Large intestine (tissue), 3 donors: ENCODE data around the gene TRAF3IP1. TPM values are rescaled to one million over a fixed set of nuclear protein-coding genes. Genes with fewer than 3 reads are reported as not detected.
"Not testable (repeated sequence)": the region's sequence is repeated elsewhere in the genome, so short reads cannot be mapped to it uniquely, and the experiment has no call there.

Experiments
- DNase-seq, 2 donors: peaks; one replicate each; pipeline versions ENCODE4 v3.0.0 to v3.0.0-alpha.2; 2013
- H3K27ac ChIP-seq: one replicate; pipeline ENCODE4 v1.5.1; 2013; ENCODE audit warnings: low read length
- H3K27me3 ChIP-seq: 2 replicates; pipeline ENCODE4 v1.6.1; 2013; ENCODE audit warnings: low read length; ENCODE audit not compliant: control insufficient read depth, insufficient read depth
- H3K36me3 ChIP-seq: 2 replicates; pipeline ENCODE4 v1.6.1; 2013; ENCODE audit warnings: low read length; ENCODE audit not compliant: control insufficient read depth, insufficient read depth
- H3K4me1 ChIP-seq: one replicate; pipeline ENCODE4 v1.6.1; 2013; ENCODE audit warnings: low read length; ENCODE audit not compliant: control insufficient read depth, insufficient read depth
- H3K4me3 ChIP-seq: one replicate; pipeline ENCODE4 v1.5.1; 2013; ENCODE audit warnings: low read length
- H3K9me3 ChIP-seq: one replicate; pipeline ENCODE4 v1.6.1; 2013; ENCODE audit warnings: mild to moderate bottlenecking, low read depth, low read length, moderate library complexity; ENCODE audit not compliant: control insufficient read depth
- WGBS: methylation state at CpG from one replicate; pipeline ENCODE4 v1.1.5; 2013; ENCODE audit warnings: low lambda C conversion rate; ENCODE audit not compliant: insufficient coverage; 5-methylcytosine and 5-hydroxymethylcytosine counted together
- polyA plus RNA-seq: library from polyadenylated mRNA; unstranded; fragments of 120-200 nt; gene quantifications from one replicate; pipeline ENCODE4 v1.2.1, GENCODE V29; 2013

The TRAF3IP1 gene
- polyA plus RNA-seq, 1 donor: 10.6 TPM

DNA sequence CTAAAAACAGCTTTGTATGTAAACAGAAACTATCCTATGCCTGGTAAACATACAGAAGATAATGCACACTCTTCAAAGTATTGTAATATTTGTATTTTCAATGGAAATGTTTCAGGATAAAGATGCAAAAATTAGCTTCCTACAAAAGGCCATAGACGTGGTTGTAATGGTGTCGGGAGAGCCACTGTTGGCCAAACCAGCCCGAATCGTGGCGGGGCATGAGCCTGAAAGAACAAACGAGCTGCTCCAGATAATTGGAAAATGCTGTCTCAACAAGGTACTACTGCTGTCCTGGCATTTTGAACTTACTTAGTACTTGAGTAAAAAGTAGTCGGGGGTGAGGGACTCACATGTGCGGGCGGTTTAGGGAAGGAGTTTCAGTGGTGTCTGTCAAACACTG lies 5.4 kb downstream of the TRAF3IP1 start:
- WGBS: no CpG with 5 or more reads among the region's 9 CpGs
- Histone ChIP-seq H3K27me3 (no peaks in the 10 kb centered on the region), H3K9me3 (peaks cover 4% of the 10 kb centered on the region), H3K4me1 (peaks cover 5% of the 10 kb centered on the region), H3K27ac (no peak overlapping the region), H3K36me3 (peaks cover 46% of the 10 kb centered on the region), H3K4me3 (no peak overlapping the region)
- DNase-seq: no peak

DNA sequence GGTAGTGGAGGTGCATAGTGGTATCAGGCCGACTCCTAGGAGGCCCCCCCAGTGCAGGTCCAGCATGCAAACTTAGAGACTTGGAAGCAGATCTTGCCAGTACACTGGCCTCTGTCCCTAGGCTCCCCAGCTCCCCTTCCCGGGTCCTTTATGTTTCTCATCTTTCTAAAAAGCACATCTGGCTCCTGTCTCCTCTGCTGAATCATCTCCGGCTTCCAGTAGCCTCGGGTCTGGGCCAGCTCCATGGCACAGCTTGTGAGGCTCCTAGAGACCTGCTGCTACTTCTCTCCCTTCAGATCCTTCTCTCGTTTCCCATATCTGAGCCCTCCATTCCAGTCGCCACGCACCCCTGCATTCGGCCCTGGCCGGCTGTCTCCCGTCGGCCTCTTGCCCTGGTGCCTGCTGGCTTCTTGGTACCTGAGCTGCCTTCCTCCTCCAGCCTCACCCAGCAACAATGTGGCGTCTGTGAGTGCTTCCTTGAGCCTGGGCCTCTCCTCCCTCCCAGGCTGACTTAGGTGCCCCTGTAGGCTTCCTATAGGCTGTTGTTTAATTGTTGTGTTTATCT lies 6.6 kb downstream of the TRAF3IP1 start:
- H3K36me3 ChIP-seq: peaks cover 50% of the 10 kb centered on the region
- H3K4me1 ChIP-seq: no peaks in the 10 kb centered on the region
- no peak overlapping the region for H3K4me3 ChIP-seq
- no CpG with 5 or more reads among the region's 12 CpGs for WGBS
- H3K27me3 ChIP-seq: no peaks in the 10 kb centered on the region
- DNase-seq: no peak
- peaks cover 4% of the 10 kb centered on the region for H3K9me3 ChIP-seq
- H3K27ac ChIP-seq: no peak overlapping the region

DNA sequence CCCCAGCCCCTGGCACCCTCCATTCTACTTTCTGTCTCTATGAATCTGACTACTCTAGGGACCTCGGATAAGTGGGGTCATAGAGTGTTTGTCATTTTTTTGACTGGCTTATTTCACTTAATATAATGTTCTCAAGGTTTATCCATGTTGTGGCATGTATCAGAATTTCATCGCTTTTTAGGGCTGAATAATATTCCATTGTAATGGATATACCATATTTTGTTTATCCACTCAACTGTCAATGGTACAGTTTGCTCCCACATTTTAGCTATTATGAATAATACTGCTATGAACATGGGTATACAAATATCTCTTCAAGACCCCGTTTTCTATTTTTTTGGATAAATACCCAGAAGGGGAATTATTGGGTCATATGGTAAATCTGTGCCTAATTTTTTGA lies 7.4 kb downstream of the TRAF3IP1 start:
- no peaks in the 10 kb centered on the region for H3K4me1 ChIP-seq
- H3K36me3 ChIP-seq: peaks cover 50% of the 10 kb centered on the region
- H3K9me3 ChIP-seq: peaks cover 4% of the 10 kb centered on the region
- H3K27me3 ChIP-seq: no peaks in the 10 kb centered on the region
- no peak overlapping the region for H3K4me3 ChIP-seq
- DNase-seq: no peak
- WGBS: 100% methylated on average over 1 of the region's 3 CpGs
- no peak overlapping the region for H3K27ac ChIP-seq

DNA sequence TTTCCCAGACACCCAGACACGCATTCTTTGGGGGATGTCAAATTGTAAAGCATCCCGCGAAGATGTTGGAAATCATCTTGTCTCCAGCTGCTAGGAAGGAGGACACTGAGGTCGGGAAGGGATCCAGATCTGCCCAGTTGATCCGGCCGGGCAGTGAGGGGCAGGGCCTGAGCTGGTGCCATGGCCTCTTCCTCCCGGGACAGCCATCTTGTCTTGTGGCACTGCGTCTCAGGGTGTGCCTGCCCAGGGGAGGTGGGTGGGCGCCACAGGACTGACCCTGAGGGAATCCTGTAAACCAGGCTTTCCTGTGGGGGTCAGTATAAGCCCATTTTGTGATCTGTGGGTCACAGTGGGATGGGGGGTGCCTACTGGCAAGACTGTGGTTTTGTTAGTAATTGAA lies 10.1 kb downstream of the TRAF3IP1 start:
- peaks cover 50% of the 10 kb centered on the region for H3K36me3 ChIP-seq
- WGBS: no CpG with 5 or more reads among the region's 9 CpGs
- DNase-seq: no peak
- peaks cover 4% of the 10 kb centered on the region for H3K9me3 ChIP-seq
- no peaks in the 10 kb centered on the region for H3K27me3 ChIP-seq
- no peak overlapping the region for H3K4me3 ChIP-seq
- no peak overlapping the region for H3K27ac ChIP-seq
- H3K4me1 ChIP-seq: no peaks in the 10 kb centered on the region

DNA sequence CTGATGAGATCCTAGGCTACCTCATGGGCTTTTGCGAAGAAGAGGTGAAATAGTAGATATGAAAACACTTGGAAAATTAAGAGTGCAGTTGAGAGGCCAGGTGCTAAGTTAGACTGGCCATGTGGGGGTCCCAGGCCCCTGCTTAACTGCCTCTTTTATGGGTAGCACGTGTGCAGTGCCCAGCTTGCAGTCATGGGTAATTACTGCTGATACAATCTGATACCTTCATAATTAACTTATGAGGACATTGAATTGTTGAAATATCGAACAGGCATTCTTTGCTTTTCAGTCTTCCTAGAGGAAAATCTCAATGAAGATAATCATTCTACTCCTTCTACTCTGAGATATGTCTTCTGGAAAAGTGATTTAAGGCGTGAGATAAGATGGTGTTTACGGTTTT lies 11.6 kb downstream of the TRAF3IP1 start:
- DNase-seq: no peak
- no peaks in the 10 kb centered on the region for H3K4me1 ChIP-seq
- peaks cover 42% of the 10 kb centered on the region for H3K36me3 ChIP-seq
- WGBS: no CpG with 5 or more reads among the region's 5 CpGs
- no peak overlapping the region for H3K4me3 ChIP-seq
- no peak overlapping the region for H3K27ac ChIP-seq
- peaks cover 2% of the 10 kb centered on the region for H3K9me3 ChIP-seq
- no peaks in the 10 kb centered on the region for H3K27me3 ChIP-seq

DNA sequence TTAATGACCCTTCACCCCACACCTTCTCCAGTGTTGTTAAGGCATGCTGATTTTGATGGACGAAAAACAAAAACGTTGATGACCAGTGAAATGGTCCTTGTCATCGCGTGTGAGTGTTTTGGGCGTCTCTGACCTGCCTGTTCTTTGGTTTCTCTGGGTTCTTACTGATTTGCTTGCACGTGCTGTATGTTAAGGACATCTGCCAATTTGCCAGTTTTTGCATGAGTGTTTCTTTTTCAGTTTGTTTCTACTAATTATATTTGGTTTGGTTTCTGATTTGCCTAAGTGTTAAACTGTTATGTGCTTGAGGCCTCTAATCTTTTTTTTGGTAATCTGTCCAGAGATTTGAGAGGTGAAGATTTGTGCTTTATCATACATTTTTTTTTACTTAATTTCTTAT lies 14.6 kb downstream of the TRAF3IP1 start:
- Histone ChIP-seq H3K27ac (no peak overlapping the region), H3K36me3 (peaks cover 31% of the 10 kb centered on the region), H3K4me3 (no peak overlapping the region), H3K4me1 (no peaks in the 10 kb centered on the region), H3K9me3 (no peaks in the 10 kb centered on the region), H3K27me3 (no peaks in the 10 kb centered on the region)
- no CpG with 5 or more reads among the region's 6 CpGs for WGBS
- DNase-seq: no peak

DNA sequence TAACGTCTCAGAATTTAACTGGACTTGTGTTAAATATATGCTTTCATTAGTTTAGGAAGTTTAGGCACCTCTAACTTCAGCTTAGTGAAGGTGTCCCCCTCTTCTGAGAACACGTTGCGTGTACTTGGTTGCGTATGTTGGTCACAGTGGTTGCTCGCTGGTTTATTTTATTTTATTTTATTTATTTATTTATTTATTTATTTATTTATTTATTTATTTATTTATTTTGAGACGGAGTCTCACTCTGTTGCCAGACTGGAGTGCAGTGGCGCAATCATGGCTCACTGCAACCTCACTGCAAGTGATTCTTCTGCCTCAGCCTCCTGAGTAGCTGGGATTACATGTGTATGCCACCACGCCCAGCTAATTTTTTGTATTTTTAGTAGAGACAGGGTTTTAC lies 15.3 kb downstream of the TRAF3IP1 start:
- H3K27ac ChIP-seq, H3K9me3 ChIP-seq, DNase-seq, H3K27me3 ChIP-seq, H3K4me1 ChIP-seq, H3K4me3 ChIP-seq: not testable (repeated sequence)
- 100% methylated on average over 2 of the region's 8 CpGs for WGBS
- peaks cover 24% of the 10 kb centered on the region for H3K36me3 ChIP-seq

DNA sequence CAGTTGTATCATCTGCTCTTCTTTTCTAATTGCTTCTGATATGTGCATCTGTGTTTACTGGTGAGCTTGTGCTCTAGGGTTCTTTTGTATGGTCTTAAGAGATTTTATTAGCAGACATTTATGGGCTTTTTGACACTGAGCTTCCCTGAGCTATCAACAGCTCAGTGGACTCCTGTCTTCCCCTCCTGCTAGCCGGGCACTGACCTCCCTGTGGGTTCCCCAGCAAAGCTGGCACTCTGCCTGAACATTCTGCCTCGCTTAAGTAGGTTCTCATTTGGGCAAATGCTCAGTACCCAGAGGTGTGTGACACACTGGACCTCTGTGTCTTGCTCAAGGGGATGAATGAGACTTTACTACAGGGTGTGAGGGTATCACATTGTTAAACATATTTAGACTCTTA lies 15.8 kb downstream of the TRAF3IP1 start:
- Histone ChIP-seq H3K4me3 (no peak overlapping the region), H3K9me3 (no peaks in the 10 kb centered on the region), H3K27me3 (no peaks in the 10 kb centered on the region), H3K4me1 (no peaks in the 10 kb centered on the region), H3K36me3 (peaks cover 24% of the 10 kb centered on the region), H3K27ac (no peak overlapping the region)
- no CpG with 5 or more reads among the region's 2 CpGs for whole genome bisulfite sequencing
- no peak for DNase-seq

DNA sequence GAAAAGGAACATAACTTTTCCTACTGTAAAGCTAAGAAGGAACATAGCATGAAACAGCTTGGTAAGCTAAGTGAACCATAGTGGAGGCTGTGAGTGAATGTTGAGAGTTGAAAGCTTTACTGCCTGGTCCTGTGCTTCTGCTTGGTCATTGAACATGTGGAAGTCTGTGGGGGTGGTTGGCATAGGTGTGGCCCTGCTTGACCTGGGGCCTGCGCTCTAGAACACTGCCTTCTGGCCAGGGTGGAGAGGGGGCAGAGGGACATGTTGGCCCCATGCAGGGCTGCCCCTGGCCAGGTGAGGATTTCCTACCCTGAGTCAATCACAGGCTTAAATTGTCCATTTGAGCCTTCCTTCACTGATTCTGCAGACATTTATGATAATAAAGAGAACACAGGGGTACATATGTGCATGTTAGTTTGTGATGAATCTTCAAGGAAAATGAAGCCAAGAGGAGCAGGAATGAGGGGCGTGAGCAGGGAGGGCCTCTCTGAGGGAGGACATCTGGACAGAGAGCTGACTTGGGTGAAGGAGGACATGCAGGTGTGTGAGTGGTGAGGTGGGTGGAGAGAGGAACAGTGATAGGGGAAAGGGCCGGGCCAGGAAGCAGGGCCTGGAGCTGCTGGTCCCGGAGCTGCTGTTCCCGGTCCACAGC lies 16.6 kb downstream of the TRAF3IP1 start:
- no CpG with 5 or more reads among the region's 5 CpGs for WGBS

DNA sequence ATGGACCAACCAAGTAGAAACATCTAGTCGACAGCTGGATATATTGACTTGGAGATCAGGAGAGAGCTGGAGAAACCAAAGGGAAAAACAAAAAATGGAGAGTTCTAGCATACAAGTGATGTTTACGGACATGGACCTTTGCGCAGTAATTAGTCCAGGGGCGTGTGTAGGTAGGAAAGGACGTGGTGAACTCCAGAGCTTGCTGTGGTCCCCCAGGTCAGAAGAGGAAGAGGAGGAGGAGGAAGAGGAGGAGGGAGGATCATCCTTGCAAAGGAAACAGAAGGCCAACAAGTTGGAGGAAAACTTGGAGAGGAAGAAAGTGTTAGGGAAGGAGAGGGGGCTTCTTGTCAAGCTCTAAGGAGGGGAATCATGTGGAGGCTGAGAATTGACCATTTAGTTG lies 17.5 kb downstream of the TRAF3IP1 start:
- H3K27me3 ChIP-seq: no peaks in the 10 kb centered on the region
- no peak for DNase-seq
- no peaks in the 10 kb centered on the region for H3K4me1 ChIP-seq
- H3K4me3 ChIP-seq: no peak overlapping the region
- peaks cover 20% of the 10 kb centered on the region for H3K36me3 ChIP-seq
- H3K9me3 ChIP-seq: no peaks in the 10 kb centered on the region
- H3K27ac ChIP-seq: no peak overlapping the region
- 93% methylated on average over 3 of the region's 5 CpGs for WGBS

More for the DNA sequence above, 16.6 kb downstream of the TRAF3IP1 start:
- H3K27ac ChIP-seq: no peak overlapping the region
- H3K9me3 ChIP-seq: no peaks in the 10 kb centered on the region
- no peak for DNase-seq
- no peaks in the 10 kb centered on the region for H3K4me1 ChIP-seq
- H3K4me3 ChIP-seq: no peak overlapping the region
- peaks cover 20% of the 10 kb centered on the region for H3K36me3 ChIP-seq
- H3K27me3 ChIP-seq: no peaks in the 10 kb centered on the region
